Measurements from ENCODE around the gene TMPRSS2. TPM values are rescaled to one million over a fixed set of nuclear protein-coding genes. Genes with fewer than 3 reads are reported as not detected.

The TMPRSS2 gene
- total RNA-seq, 1 experiment from 2014 or later, result 71.0 TPM

GRCh38 chr21:41470054-41470453, 37.9 kb downstream of the TMPRSS2 start:
- ChIA-PET CTCF (no interaction called here), POLR2A (no interaction called here)
- H3K27ac Mint-ChIP-seq (ENCODE audit: unreplicated experiment), result peak overlapping the region; percentile 20
- H3K4me1 Mint-ChIP-seq (ENCODE audit: low read depth, unreplicated experiment), result no peaks in the 10 kb centered on the region
- no peaks in the 10 kb centered on the region for H3K4me1 ChIP-seq
- H3K36me3 Mint-ChIP-seq (ENCODE audit: insufficient read depth, unreplicated experiment), result peaks cover 73% of the 10 kb centered on the region
- peaks cover 5% of the 10 kb centered on the region for H3K36me3 ChIP-seq (ENCODE audit: control insufficient read depth, insufficient read depth, low read length)
- DNase-seq, result no peak
- intact Hi-C loops (cut with micrococcal nuclease; ENCODE audit: unreplicated experiment), result no loop called here
- no peak for TF ChIP-seq CTCF (IDR thresholded peaks at IDR 0.05; ENCODE audit: insufficient read depth in 1 of 2, low read depth in 1 of 2, low read length in 1 of 2, severe bottlenecking in 1 of 2, unreplicated experiment in 1 of 2)
- H3K9me3 Mint-ChIP-seq (ENCODE audit: unreplicated experiment), result no peaks in the 10 kb centered on the region
- no peaks in the 10 kb centered on the region for H3K27me3 ChIP-seq (replicated peaks; ENCODE audit: control insufficient read depth, insufficient read depth, low read length)
- no peaks in the 10 kb centered on the region for H3K27me3 Mint-ChIP-seq (ENCODE audit: insufficient read depth, unreplicated experiment)
- H3K4me3 ChIP-seq (ENCODE audit: low read depth, low read length), result no peak overlapping the region
- H3K9me3 ChIP-seq, result no peaks in the 10 kb centered on the region
- BruUV-seq (replicated peaks), result no TSS peak
- H3K4me3 Mint-ChIP-seq (ENCODE audit: unreplicated experiment), result no peak overlapping the region

- Histone ChIP-seq H3K36me3 (ENCODE audit: control insufficient read depth, insufficient read depth, low read length) (peaks cover 8% of the 10 kb centered on the region), H3K4me1 (no peaks in the 10 kb centered on the region), H3K4me3 (ENCODE audit: low read depth, low read length) (no peak overlapping the region), H3K9me3 (peaks cover 18% of the 10 kb centered on the region), H3K27me3 (replicated peaks; ENCODE audit: control insufficient read depth, insufficient read depth, low read length) (no peaks in the 10 kb centered on the region)
- no peak for TF ChIP-seq CTCF (IDR thresholded peaks at IDR 0.05; ENCODE audit: insufficient read depth in 1 of 2, low read depth in 1 of 2, low read length in 1 of 2, severe bottlenecking in 1 of 2, unreplicated experiment in 1 of 2)
- no peaks in the 10 kb centered on the region for H3K27me3 Mint-ChIP-seq (ENCODE audit: insufficient read depth, unreplicated experiment)
- H3K4me1 Mint-ChIP-seq (ENCODE audit: low read depth, unreplicated experiment), result no peaks in the 10 kb centered on the region
- H3K27ac Mint-ChIP-seq (ENCODE audit: unreplicated experiment), result no peak overlapping the region
- intact Hi-C loops (cut with micrococcal nuclease; ENCODE audit: unreplicated experiment), result no loop called here
- peaks cover 17% of the 10 kb centered on the region for H3K9me3 Mint-ChIP-seq (ENCODE audit: unreplicated experiment)
- peaks cover 91% of the 10 kb centered on the region for H3K36me3 Mint-ChIP-seq (ENCODE audit: insufficient read depth, unreplicated experiment)
- no TSS peak for BruUV-seq (replicated peaks)
- DNase-seq, result no peak
- ChIA-PET POLR2A (no interaction called here), CTCF (interaction anchor here (0.7 kb wide), 1 partner anchor 412 kb away, joined by 5 read pairs; no protein-coding TSS in a partner anchor)
- no peak overlapping the region for H3K4me3 Mint-ChIP-seq (ENCODE audit: unreplicated experiment)
These were observed 41.7 kb downstream of the TMPRSS2 start for GRCh38 chr21:41466024-41466820.

DNA sequence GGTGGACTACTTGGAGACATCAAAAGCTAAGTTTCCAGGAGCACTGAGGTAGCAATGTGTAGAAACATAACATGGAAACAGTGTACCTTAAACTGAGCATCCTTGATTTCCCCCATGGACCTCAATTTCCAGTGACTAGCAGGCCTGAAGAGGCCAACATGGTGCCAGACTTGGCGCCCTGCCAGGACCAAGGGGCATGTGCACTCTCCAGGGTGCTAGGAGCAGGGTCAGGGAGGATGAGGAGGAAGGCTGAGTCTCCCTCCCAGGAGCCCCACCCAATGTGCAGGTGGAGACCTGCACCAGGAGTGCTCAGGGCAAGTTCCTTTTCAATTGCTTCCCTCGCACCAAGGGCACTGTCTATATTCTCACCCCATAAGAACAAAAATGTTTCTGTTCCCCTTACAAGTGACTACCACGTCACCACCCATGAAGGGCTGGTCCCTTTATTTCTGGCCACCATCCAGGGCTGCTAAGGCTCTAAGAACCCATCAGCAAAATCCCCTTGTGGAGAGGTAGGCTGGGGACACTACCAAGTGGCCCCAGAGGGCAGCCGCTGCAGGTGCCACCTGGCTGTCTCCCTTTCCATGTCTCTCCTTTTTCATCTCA, 42.7 kb downstream of the TMPRSS2 start:
- Mint-ChIP-seq H3K4me1 (ENCODE audit: low read depth, unreplicated experiment) (no peaks in the 10 kb centered on the region), H3K27me3 (ENCODE audit: insufficient read depth, unreplicated experiment) (no peaks in the 10 kb centered on the region), H3K9me3 (ENCODE audit: unreplicated experiment) (peaks cover 17% of the 10 kb centered on the region), H3K4me3 (ENCODE audit: unreplicated experiment) (no peak overlapping the region), H3K36me3 (ENCODE audit: insufficient read depth, unreplicated experiment) (peaks cover 89% of the 10 kb centered on the region), H3K27ac (ENCODE audit: unreplicated experiment) (no peak overlapping the region)
- DNase-seq, result no peak
- no peak for TF ChIP-seq CTCF (IDR thresholded peaks at IDR 0.05; ENCODE audit: insufficient read depth in 1 of 2, low read depth in 1 of 2, low read length in 1 of 2, severe bottlenecking in 1 of 2, unreplicated experiment in 1 of 2)
- Histone ChIP-seq H3K4me3 (ENCODE audit: low read depth, low read length) (no peak overlapping the region), H3K4me1 (no peaks in the 10 kb centered on the region), H3K27me3 (replicated peaks; ENCODE audit: control insufficient read depth, insufficient read depth, low read length) (no peaks in the 10 kb centered on the region), H3K9me3 (peaks cover 18% of the 10 kb centered on the region), H3K36me3 (ENCODE audit: control insufficient read depth, insufficient read depth, low read length) (peaks cover 6% of the 10 kb centered on the region; the same call in 1 of the 2 replicates)
- ChIA-PET CTCF (no interaction called here), POLR2A (no interaction called here)
- intact Hi-C loops (cut with micrococcal nuclease; ENCODE audit: unreplicated experiment), result no loop called here
- BruUV-seq (replicated peaks), result no TSS peak

All from Caco-2 (cell line).